ENCODE measurements around the gene PPP2R5C. TPM values are rescaled to one million over a fixed set of nuclear protein-coding genes. Genes with fewer than 3 reads are reported as not detected.

The PPP2R5C gene
- total and polyA plus RNA-seq, 2 donors (not counting 3 experiments of a cell fraction or from before 2014, with no cell fraction given) = 42.6 to 83.6 TPM

DNA sequence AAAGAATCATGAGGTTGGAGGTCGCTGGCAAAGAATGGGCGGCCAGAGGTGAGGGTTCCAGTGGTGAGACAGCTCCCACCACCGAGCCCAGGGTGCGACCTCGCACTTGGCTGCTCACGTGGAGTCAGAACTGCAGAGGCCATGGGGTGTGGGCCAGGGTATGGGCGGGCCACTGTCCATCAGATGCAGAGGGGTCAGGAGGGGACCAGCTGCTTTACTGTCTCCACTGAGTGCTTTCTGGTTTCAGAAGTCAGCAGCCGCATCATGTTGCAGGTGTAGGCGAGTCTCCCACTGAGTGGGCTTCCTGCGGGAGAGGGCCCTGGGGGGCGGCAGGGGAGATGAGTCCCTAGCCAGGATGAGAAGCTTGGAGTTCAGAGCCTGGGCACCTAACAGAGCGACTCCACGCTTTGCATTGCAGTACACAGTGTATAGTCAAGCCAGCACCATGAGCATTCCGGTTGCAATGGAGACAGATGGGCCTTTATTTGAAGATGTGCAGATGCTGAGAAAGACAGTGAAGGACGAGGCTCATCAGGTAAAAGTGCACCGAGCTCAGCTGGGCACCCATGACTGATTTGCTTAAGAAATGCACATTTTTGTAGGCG lies 156.0 kb downstream of the PPP2R5C start:
- H3K9me1 ChIP-seq (replicated peaks; ENCODE audit: control insufficient read depth, extremely low read depth, insufficient read depth, low read length) = no peaks in the 10 kb centered on the region
- no peak overlapping the region for H3K9ac ChIP-seq (replicated peaks; ENCODE audit: extremely low read depth, insufficient read depth, low read length)
- dilution Hi-C loops (cut with MboI; ENCODE audit: extremely low pct_ligation_motif_present, low sequenced_read_pairs) (no loop called here), intact Hi-C loops (cut with micrococcal nuclease) (no loop called here)
- H3K36me3 ChIP-seq (ENCODE audit: control insufficient read depth in 2 of 2, extremely low read depth in 1 of 2, insufficient read depth in 2 of 2, low read length in 2 of 2) = peaks cover 5% of the 10 kb centered on the region in 2 experiments
- no peaks in the 10 kb centered on the region for H3K79me2 ChIP-seq (ENCODE audit: control insufficient read depth, insufficient read depth, low read length)
- no peak overlapping the region for H3K4me2 ChIP-seq (ENCODE audit: insufficient read depth, low read length)
- H3K4me3 ChIP-seq (replicated peaks in 1 of 3; ENCODE audit: insufficient read depth in 1 of 3, low read depth in 1 of 3, low read length in 3 of 3) = no peak overlapping the region
- ChIA-PET POLR2A (no interaction called here), CTCF (interaction anchor here (1.0 kb wide), 1 partner anchor 210 kb away, joined by 3 read pairs; no protein-coding TSS in a partner anchor)
- TF ChIP-seq POLR2A (IDR thresholded peaks at IDR 0.05; ENCODE audit: low read depth, low read length) = no peak
- TF ChIP-seq, protein P1, sequence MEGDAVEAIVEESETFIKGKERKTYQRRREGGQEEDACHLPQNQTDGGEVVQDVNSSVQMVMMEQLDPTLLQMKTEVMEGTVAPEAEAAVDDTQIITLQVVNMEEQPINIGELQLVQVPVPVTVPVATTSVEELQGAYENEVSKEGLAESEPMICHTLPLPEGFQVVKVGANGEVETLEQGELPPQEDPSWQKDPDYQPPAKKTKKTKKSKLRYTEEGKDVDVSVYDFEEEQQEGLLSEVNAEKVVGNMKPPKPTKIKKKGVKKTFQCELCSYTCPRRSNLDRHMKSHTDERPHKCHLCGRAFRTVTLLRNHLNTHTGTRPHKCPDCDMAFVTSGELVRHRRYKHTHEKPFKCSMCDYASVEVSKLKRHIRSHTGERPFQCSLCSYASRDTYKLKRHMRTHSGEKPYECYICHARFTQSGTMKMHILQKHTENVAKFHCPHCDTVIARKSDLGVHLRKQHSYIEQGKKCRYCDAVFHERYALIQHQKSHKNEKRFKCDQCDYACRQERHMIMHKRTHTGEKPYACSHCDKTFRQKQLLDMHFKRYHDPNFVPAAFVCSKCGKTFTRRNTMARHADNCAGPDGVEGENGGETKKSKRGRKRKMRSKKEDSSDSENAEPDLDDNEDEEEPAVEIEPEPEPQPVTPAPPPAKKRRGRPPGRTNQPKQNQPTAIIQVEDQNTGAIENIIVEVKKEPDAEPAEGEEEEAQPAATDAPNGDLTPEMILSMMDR (IDR thresholded peaks at IDR 0.05; ENCODE audit: extremely low read depth in 1 of 2, insufficient read depth in 1 of 2, low read depth in 1 of 2, low read length in 2 of 2) = no peak
- TF ChIP-seq POLR2AphosphoS5 (IDR thresholded peaks at IDR 0.05; ENCODE audit: insufficient read depth, low read depth, low read length) = no peak
- TF ChIP-seq, protein P2, sequence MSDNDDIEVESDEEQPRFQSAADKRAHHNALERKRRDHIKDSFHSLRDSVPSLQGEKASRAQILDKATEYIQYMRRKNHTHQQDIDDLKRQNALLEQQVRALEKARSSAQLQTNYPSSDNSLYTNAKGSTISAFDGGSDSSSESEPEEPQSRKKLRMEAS (IDR thresholded peaks at IDR 0.05; ENCODE audit: insufficient read depth, insufficient read length) = no peak
- TF ChIP-seq EZH2 (IDR thresholded peaks at IDR 0.05; ENCODE audit: borderline replicate concordance, low read depth, low read length, severe bottlenecking) = no peak
- no peak for TF ChIP-seq JUN (IDR thresholded peaks at IDR 0.05; ENCODE audit: borderline replicate concordance, insufficient read depth, insufficient read length, low read depth)
- no peaks in the 10 kb centered on the region for H3K9me3 ChIP-seq (replicated peaks; ENCODE audit: control insufficient read depth, insufficient read depth, low read length)
- no peaks in the 10 kb centered on the region for H3K4me1 ChIP-seq (ENCODE audit: control insufficient read depth, extremely low read depth, insufficient read depth, low read length)
- BruUV-seq (replicated peaks) = no TSS peak
- FAIRE-seq = no peak
- H3K27me3 ChIP-seq (ENCODE audit: control insufficient read depth in 2 of 2, insufficient read depth in 2 of 2, low read length in 2 of 2) = no peaks in the 10 kb centered on the region
- H4K20me1 ChIP-seq (replicated peaks; ENCODE audit: control insufficient read depth, extremely low read depth, insufficient read depth, low read length) = no peaks in the 10 kb centered on the region
- no peak overlapping the region for H2AFZ ChIP-seq (ENCODE audit: low read depth, low read length)
- DNase-seq (ENCODE audit: low read depth, low spot score) = no peak
- H3K27ac ChIP-seq (ENCODE audit: insufficient read depth, low read depth, low read length) = no peak overlapping the region
